ENCODE measurements around the gene PGAM4. TPM values are rescaled to one million over a fixed set of nuclear protein-coding genes. Genes with fewer than 3 reads are reported as not detected.

PGAM4 gene
- total and polyA plus RNA-seq, 2 donors (not counting 1 experiment from before 2014, with no cell fraction given) = not detected

DNA sequence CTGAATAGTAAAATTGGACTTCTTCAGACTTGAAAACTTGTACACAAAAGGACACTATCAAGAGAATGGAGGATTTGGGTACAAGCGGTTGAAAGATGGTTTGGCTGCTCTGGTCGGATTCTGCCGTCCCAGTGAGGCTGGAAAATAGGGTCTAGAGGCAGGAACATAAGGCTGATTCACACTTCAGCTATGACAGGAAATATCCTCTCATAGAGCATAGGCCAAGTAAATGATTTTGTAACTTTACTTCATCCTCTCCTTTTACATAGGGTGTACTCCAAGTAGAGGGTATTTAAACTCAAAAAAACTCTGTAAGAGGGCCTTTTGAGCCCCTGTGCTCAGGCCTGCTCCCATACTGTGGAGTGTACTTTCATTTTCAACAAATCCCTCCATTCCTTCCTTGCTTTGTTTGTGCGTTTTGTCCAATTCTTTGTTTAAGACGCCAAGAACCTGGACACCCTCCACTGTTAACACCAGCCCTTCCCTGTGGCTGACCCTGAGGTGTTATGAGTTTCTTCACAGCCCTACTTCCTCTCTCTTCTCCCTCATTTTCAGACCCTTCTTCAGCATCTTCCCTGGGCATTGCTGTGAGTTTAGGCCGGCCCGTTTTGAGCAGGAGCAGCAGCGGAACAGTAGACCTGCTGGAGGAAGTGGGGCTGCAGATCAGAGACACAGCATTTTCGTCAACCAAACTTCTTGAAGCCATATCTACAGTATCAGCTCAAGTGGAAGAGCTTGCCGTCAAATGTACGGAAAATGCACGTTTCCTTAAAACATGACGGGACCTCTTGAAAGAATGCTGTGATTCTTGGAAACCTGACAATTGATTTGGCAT lies 7.2 kb downstream of the PGAM4 start:
- H3K4me3 ChIP-seq (ENCODE audit: control extremely low read depth in 1 of 5, extremely low read depth in 1 of 5, insufficient read depth in 1 of 5, low read depth in 2 of 5, low read length in 4 of 5) = no peak overlapping the region
- no peak overlapping the region for H3K4me2 ChIP-seq (replicated peaks; ENCODE audit: low read depth, low read length, poor library complexity, severe bottlenecking)
- H3K27me3 ChIP-seq (replicated peaks in 1 of 4; ENCODE audit: control extremely low read depth in 1 of 4, control insufficient read depth in 3 of 4, insufficient read depth in 4 of 4, low read length in 3 of 4) = no peaks in the 10 kb centered on the region
- TF ChIP-seq, protein P1, sequence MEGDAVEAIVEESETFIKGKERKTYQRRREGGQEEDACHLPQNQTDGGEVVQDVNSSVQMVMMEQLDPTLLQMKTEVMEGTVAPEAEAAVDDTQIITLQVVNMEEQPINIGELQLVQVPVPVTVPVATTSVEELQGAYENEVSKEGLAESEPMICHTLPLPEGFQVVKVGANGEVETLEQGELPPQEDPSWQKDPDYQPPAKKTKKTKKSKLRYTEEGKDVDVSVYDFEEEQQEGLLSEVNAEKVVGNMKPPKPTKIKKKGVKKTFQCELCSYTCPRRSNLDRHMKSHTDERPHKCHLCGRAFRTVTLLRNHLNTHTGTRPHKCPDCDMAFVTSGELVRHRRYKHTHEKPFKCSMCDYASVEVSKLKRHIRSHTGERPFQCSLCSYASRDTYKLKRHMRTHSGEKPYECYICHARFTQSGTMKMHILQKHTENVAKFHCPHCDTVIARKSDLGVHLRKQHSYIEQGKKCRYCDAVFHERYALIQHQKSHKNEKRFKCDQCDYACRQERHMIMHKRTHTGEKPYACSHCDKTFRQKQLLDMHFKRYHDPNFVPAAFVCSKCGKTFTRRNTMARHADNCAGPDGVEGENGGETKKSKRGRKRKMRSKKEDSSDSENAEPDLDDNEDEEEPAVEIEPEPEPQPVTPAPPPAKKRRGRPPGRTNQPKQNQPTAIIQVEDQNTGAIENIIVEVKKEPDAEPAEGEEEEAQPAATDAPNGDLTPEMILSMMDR (IDR thresholded peaks at IDR 0.05) = no peak
- no peak for TF ChIP-seq EZH2 (IDR thresholded peaks at IDR 0.05; ENCODE audit: borderline replicate concordance, insufficient read depth, low read depth, low read length, poor library complexity, severe bottlenecking)
- Mint-ChIP-seq H3K9me3 (ENCODE audit: insufficient read depth) (no peaks in the 10 kb centered on the region), H3K27ac (peak overlapping the region; percentile 55), H3K4me3 (peak overlapping the region; percentile 61), H3K4me1 (peaks cover 13% of the 10 kb centered on the region), H3K27me3 (no peaks in the 10 kb centered on the region)
- no peak overlapping the region for H3K9ac ChIP-seq (ENCODE audit: low read length)
- DNase-seq (no peak), ATAC-seq (ENCODE audit: low read depth) (no peak)
- peaks cover 9% of the 10 kb centered on the region for H3K79me2 ChIP-seq (ENCODE audit: control insufficient read depth, insufficient read depth, low read length)
- POLR2A ChIA-PET = no interaction called here
- H3K4me1 ChIP-seq (ENCODE audit: control insufficient read depth in 2 of 2, insufficient read depth in 2 of 2, low read length in 2 of 2) = no peaks in the 10 kb centered on the region
- H3K36me3 ChIP-seq (replicated peaks in 1 of 2; ENCODE audit: control extremely low read depth in 1 of 2, control insufficient read depth in 1 of 2, extremely low read depth in 1 of 2, insufficient read depth in 2 of 2, low read length in 1 of 2) = no peaks in the 10 kb centered on the region
- H4K20me1 ChIP-seq (ENCODE audit: control insufficient read depth, insufficient read depth, low read length, poor library complexity, severe bottlenecking) = peaks cover 4% of the 10 kb centered on the region
- H2AFZ ChIP-seq (ENCODE audit: insufficient read depth, low read depth, low read length, poor library complexity, severe bottlenecking) = no peak overlapping the region
- intact Hi-C loops (cut with micrococcal nuclease) = no loop called here
- no peak overlapping the region for H3K27ac ChIP-seq (ENCODE audit: low read length in 2 of 2)
- WGBS (ENCODE audit: insufficient coverage) = no CpG with 5 or more reads among the region's 13 CpGs
- H3K9me3 ChIP-seq (ENCODE audit: control extremely low read depth in 1 of 3, control insufficient read depth in 2 of 3, insufficient read depth in 1 of 3, low read length in 2 of 3) = no peaks in the 10 kb centered on the region
- CTCF ChIA-PET = no interaction called here

DNA sequence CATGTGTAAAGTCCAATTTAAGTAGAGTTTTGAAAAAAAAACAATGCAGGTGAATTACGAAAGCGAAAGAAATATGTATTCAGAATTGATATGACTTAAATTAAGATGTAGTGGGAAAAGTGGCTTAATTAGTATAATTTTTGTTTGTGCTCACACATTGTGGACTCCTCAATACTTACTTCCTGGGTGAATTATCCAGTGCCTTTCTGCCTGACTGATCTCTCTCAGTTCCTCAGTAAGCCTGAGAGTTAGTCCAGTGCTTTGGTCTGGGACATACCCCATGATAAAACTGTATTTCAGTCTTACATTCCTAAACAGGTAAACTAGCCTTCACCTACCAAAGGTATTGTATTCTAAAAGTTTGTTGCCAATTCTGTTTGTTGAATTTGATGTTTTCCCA lies 8.4 kb downstream of the PGAM4 start:
- CTCF ChIA-PET = no interaction called here
- Histone ChIP-seq H3K27ac (ENCODE audit: low read length in 2 of 2) (no peak overlapping the region), H3K79me2 (ENCODE audit: control insufficient read depth, insufficient read depth, low read length) (peaks cover 9% of the 10 kb centered on the region), H3K9me3 (ENCODE audit: control extremely low read depth in 1 of 3, control insufficient read depth in 2 of 3, insufficient read depth in 1 of 3, low read length in 2 of 3) (no peaks in the 10 kb centered on the region), H3K36me3 (replicated peaks in 1 of 2; ENCODE audit: control extremely low read depth in 1 of 2, control insufficient read depth in 1 of 2, extremely low read depth in 1 of 2, insufficient read depth in 2 of 2, low read length in 1 of 2) (no peaks in the 10 kb centered on the region), H3K4me2 (replicated peaks; ENCODE audit: low read depth, low read length, poor library complexity, severe bottlenecking) (no peak overlapping the region), H3K4me3 (ENCODE audit: control extremely low read depth in 1 of 5, extremely low read depth in 1 of 5, insufficient read depth in 1 of 5, low read depth in 2 of 5, low read length in 4 of 5) (no peak overlapping the region), H3K9ac (ENCODE audit: low read length) (no peak overlapping the region), H3K27me3 (replicated peaks in 1 of 4; ENCODE audit: control extremely low read depth in 1 of 4, control insufficient read depth in 3 of 4, insufficient read depth in 4 of 4, low read length in 3 of 4) (no peaks in the 10 kb centered on the region), H3K4me1 (ENCODE audit: control insufficient read depth in 2 of 2, insufficient read depth in 2 of 2, low read length in 2 of 2) (no peaks in the 10 kb centered on the region), H4K20me1 (ENCODE audit: control insufficient read depth, insufficient read depth, low read length, poor library complexity, severe bottlenecking) (peaks cover 4% of the 10 kb centered on the region), H2AFZ (ENCODE audit: insufficient read depth, low read depth, low read length, poor library complexity, severe bottlenecking) (no peak overlapping the region)
- H3K4me1 Mint-ChIP-seq = peaks cover 13% of the 10 kb centered on the region
- no peak for TF ChIP-seq EZH2 (IDR thresholded peaks at IDR 0.05; ENCODE audit: borderline replicate concordance, insufficient read depth, low read depth, low read length, poor library complexity, severe bottlenecking)
- TF ChIP-seq, protein P1 (IDR thresholded peaks at IDR 0.05) = no peak
- no peak overlapping the region for H3K4me3 Mint-ChIP-seq
- POLR2A ChIA-PET = no interaction called here
- DNase-seq = no peak
- intact Hi-C loops (cut with micrococcal nuclease) = no loop called here
- H3K9me3 Mint-ChIP-seq (ENCODE audit: insufficient read depth) = no peaks in the 10 kb centered on the region
- no peaks in the 10 kb centered on the region for H3K27me3 Mint-ChIP-seq
- no peak overlapping the region for H3K27ac Mint-ChIP-seq
- no peak for ATAC-seq (ENCODE audit: low read depth)
- WGBS (ENCODE audit: insufficient coverage) = 100% methylated on average over 2 of the region's 2 CpGs

All from B cell (primary cell).